Measurements from ENCODE around the gene MAMDC4.
A peak's percentile ranks its signal among the peaks of the same experiment; 100 is the strongest.
"Not testable (repeated sequence)": the region's sequence is repeated elsewhere in the genome, so short reads cannot be mapped to it uniquely, and the experiment has no call there.

Gene MAMDC4

GRCh38 chr9:136825295-136826187 is 26.6 kb upstream of the MAMDC4 start:
- DNase-seq, result peak in 1 of 14 donors; percentile 42

DNA sequence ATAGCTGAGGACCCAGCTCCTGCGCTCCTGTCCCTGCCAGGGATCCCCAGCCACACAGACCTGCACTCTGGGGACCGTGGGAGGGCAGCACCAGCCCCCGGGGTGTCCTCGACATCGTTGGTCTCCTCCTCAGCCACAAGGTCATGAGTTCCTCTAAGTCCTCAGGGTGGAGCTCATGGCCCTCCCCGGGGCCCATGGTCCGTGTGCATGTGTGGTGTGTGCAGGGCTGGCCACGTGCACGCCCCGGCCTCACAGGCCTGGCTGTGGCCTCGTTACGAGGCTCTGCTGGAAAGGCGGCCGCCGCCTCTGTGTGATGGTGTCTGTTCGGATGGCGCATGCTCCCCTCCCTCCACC is 26.0 kb upstream of the MAMDC4 start:
- DNase-seq, result no peak

DNA sequence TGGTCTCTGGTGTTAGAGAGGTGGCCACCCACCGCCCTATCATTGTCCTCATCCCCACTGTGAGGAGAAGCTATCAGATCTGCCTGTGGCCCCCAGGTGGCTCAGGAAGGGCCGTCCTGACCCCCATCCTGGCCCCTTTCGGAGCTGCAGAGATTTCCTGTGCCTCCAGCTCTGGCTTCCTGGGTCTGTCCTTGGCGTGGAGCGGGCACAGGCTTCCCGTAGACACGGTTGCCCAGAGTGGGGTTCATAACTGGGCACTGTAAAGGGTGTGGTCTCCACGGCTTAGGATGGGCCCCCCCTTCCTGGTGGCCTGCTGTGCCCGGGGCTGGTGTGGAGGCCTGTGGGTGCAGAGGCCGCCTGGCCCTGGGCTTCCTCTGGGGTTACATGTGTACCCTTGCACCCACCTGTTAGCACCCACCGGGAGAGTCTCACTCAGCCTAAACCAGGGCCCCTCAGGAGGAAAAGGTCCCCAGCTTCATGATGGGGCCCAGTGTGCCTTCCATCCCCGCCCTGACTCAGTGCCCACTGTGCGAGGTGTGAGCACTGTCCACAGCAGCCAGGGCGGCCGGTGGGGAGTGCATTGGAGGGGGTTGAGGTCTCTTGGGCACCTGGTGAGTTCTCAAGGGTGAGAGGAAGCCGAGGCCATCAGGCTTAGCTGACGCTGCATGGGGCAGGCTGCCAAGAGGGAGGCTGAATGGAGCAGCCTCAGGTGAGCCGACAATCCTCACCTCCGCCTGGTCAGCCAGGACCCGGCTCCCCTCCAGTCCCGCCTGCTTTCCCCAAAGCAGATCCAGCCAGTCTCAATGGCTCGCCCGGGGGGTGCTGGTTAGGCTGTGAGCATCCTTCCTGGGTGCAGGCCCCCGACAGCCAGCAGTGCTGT is 25.2 kb upstream of the MAMDC4 start:
- DNase-seq, result no peak

DNA sequence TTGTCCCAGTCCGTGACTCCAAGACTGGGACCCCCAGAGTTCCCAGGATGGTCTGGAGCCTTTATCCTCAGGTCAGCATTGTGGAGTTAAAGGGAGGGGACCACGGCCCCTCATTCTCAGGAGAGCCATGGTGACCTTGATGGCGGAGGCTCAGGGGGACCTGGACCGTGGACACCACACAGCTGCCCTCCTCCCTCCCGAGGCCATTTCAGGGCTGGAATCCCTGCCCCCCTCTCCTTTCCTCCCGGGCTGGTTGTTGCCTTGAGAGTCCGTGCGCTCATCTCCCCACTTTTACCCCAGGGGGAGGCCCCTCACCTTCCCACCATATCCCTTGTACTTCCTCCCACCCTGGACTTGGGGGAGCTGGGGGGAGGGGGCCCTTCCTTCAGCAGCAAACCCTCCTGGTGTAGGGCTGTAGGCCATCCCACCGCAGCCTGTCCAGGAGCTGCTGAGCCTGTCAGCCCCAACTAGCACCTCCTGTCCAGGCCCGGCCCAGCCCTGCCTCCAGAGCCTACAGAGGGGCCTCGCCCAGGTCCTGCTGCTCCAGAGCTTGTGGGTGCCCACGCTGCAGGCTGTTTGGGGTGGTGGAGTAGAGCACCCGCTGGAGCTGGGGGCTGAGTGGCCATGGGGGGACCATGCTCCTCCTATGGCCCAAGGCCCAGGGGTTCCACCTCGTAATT is 24.2 kb upstream of the MAMDC4 start:
- no peak for DNase-seq

DNA sequence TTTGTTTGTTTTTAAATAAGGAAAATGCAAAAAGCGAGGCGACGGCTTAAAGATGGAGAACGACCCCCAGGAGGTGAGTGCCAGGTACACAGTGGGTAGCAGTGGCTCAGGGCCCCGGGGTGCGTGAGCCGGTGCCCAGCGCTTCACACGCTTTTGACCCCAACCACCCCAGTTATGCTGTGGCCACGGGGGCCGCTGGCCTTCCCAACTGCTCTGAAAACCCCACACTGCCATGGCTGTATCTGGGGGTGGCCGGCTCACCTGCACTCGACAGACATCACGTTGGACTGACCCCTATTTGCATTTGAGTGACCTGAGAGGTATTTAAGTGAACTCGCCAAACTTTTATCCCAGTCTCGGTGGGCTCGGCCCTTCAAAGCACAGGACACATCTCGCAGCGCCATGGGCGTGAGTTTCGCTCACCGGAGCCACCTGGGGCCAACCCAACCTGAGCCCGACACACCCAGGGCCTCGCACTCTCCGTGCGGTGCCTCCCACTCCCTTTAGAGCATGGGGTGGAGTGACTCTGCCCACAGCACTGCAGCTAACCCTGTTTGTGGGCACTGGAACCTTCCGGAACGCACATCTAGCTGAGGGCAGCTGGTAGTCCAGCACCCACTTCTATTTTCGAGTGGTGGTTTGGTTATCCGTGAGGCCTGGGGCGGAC is 23.5 kb upstream of the MAMDC4 start:
- DNase-seq, result no peak

DNA sequence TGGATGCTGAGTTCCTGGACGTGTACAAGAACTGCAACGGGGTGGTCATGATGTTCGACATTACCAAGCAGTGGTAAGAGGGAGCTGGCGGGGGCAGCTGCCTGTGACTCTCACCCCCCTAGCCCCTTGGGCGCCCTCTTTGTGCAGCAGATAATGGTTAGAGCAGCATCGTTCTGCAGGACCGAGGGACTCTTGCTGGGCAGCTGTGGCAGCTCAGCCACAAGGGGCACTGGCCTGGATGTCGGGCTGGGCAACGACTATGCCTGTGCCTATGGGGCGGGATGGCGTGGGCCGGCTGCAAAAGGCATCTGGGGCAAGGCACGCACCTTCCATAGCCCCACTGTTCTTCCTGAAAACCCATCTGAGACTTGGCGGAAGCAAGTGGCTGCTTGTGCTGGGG is 22.7 kb upstream of the MAMDC4 start:
- DNase-seq, result no peak

DNA sequence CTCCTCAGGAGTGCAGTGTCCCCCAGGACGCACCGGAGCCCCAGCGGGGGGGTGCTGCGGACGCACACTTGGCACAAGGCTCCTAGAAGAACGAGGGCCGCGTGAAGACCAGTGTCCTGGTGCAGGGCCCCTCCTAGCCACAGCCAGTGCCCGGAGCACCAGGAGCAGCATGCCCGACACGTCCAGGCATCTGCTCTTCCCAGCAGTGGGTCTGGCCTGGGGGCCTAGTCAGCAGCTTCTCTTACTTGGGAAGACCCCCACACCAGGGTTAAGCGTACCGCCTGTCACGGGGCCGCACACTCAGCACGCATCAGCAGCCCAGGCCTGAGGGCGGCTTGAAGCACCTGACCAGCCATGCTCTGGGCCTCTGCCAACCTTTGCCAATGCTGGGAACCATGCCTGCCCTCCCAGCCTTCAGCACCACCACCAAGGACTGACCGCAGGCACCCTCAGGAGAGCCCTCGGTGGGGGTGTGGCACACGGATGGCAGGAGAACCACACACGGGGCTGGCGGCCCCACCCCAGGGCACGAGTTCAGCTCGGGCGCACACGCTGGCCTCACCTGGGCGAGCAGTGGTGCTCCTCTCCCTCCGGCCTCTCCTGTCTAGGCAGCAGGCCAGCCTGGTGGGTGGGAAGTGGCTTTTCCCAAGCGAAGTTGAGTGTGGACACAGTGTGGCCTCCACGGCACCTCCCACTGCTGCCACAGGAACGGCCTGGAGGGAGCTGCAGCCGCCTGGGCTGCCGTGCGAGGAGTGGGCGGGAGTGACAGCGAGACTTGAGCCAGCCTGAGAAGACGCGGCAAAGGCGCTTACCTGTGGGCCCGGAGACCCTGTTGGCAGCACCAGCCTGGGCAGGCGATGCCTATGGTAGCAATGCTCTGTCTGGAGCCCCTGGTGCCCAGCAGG is 21.9 kb upstream of the MAMDC4 start:
- peak in 1 of 14 donors; percentile 56 for DNase-seq

- DNase-seq, result no peak
These were observed 21.0 kb upstream of the MAMDC4 start for GRCh38 chr9:136831002-136831719.

GRCh38 chr9:136831720-136832104 is 20.4 kb upstream of the MAMDC4 start:
- DNase-seq, result no peak

DNA sequence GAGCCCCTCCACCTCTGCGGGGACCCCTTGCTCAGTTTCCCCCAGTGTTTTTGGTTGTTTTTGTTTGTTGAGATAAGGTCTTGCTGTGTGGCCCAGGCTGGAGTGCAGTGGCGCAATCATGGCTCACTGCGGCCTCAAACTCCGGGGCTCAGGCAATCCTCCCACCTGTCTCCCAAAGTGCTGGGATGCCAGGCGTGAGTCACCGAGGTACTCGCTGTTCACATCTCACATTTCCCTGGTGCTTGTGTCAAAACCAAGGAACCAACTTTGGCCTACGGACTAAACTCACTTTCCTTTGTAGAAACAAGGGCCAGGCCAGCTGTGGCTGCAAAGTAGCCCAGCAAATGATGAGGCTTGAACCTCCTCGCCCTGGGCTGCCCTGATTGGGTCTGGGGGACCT is 19.6 kb upstream of the MAMDC4 start:
- no peak for DNase-seq

DNA sequence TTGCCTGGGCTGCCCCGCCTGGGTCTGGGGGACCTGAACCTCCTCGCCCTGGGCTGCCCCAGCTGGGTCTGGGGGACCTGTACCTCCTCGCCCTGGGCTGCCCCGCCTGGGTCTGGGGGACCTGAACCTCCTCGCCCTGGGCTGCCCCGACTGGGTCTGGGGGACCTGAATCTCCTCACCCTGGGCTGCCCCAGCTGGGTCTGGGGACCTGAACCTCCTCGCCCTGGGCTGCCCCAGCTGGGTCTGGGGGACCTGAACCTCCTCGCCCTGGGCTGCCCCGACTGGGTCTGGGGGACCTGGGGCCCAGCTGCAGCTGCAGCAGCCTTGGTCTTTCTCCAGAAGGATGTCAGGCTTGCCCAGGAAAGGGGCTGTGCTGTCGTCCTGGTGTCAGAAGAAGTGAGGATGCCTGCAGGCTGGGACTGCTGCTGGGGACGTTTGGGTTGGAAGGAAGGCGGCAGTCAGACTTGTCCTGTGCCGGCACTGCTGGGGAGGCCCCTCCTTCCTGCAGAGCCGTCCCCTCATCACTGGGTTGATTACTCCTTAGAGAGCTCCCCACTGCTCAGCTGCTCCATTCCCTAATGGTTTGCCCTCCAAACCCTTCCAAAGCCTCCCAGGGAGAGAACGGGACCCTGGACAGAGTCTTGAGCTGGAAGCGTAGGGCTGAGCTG is 18.6 kb upstream of the MAMDC4 start:
- not testable (repeated sequence) for DNase-seq

GRCh38 chr9:136835162-136835931 is 16.8 kb upstream of the MAMDC4 start:
- DNase-seq, result no peak

- no peak for DNase-seq
These were observed 15.9 kb upstream of the MAMDC4 start for GRCh38 chr9:136835932-136836904.

DNA sequence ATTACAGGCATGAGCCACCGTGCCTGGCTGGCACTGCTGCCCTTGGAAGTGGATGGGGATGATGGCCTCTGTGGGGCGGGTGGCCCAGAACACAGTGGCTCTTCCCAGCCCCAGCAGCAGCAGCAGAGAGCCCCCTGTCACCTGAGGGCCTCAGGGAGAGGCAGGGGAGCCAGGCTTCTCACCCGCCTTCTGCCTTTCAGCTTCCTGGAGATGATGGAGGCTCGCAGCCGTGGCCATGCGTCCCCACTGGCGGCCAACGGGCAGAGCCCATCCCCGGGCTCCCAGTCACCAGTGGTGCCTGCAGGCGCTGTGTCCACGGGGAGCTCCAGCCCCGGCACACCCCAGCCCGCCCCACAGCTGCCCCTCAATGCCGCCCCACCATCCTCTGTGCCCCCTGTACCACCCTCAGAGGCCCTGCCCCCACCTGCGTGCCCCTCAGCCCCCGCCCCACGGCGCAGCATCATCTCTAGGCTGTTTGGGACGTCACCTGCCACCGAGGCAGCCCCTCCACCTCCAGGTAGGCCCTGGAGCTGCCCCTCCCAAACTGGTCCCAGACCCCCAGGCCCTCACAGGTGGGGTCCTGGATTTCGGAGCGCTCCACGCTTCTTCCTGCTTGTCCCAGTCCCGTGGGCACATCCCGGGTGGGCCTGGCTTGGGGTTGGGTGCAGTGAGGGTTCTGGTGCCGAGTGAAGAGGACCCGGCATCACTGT is 14.8 kb upstream of the MAMDC4 start:
- no peak for DNase-seq

DNA sequence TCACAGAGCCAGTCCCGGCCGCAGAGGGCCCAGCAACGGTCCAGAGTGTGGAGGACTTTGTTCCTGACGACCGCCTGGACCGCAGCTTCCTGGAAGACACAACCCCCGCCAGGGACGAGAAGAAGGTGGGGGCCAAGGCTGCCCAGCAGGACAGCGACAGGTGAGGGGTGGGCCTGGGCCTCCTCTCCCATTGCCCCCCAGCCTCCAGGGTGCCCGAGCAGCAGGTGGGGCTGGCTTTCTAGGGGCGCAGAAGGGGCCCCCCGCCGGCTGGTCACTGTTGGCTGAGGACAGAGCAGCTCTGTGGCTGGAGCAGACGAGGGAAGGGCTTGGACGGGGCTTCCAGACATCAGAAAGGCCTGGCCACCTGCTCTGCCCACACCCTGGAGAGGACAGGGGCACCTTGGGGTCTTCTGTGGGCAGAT is 14.3 kb upstream of the MAMDC4 start:
- not testable (repeated sequence) for DNase-seq

- peak in 1 of 14 donors; percentile 53 for DNase-seq
These were observed 13.6 kb upstream of the MAMDC4 start for GRCh38 chr9:136838314-136839228.

All from C1 segment of cervical spinal cord (tissue), 14 donors.